Activated naive CD4-positive, alpha-beta T cell treated with anti-CD3 and anti-CD28 coated beads, Interleukin-2, amount 50 U/mL, for 72 hours (primary cell): ENCODE results near the gene SLC6A3. TPM values are rescaled to one million over a fixed set of nuclear protein-coding genes. Genes with fewer than 3 reads are reported as not detected.
"Not testable (repeated sequence)": the region's sequence is repeated elsewhere in the genome, so short reads cannot be mapped to it uniquely, and the experiment has no call there.

ENCODE experiments used
- ATAC-seq, 2 donors: fragments of 150-1000 bp; cut with Tn5 transposase; 2 replicates each; pipeline ENCODE4 v1.10.0; 2021; ENCODE audit warnings: mild to moderate bottlenecking in 2 of 2, moderate library complexity in 2 of 2
- DNase-seq, 2 donors: peaks; one replicate each; pipeline ENCODE4 v3.0.0; 2021 to 2022; ENCODE audit warnings: low spot score in 2 of 2
- H3K27ac Mint-ChIP-seq, 2 donors: one replicate each; pipeline ENCODE4 v1.8.0; 2022; ENCODE audit warnings: mild to moderate bottlenecking in 2 of 2, mixed read lengths in 2 of 2
- H3K36me3 Mint-ChIP-seq, 2 donors: one replicate each; pipeline ENCODE4 v1.8.0; 2022; ENCODE audit warnings: mixed read lengths in 2 of 2
- H3K9me3 Mint-ChIP-seq, 2 donors: one replicate each; pipeline ENCODE4 v1.8.0; 2022; ENCODE audit warnings: mixed read lengths in 2 of 2
- total RNA-seq, 2 donors: library from RNA; stranded (reverse); gene quantifications; one replicate each; pipeline ENCODE4 v1.2.3, GENCODE V29; 2022

The SLC6A3 gene
- total RNA-seq, 2 donors from 2014 or later, result not detected

GRCh38 chr5:1370006-1370405, 75.2 kb downstream of the SLC6A3 start:
- Mint-ChIP-seq H3K36me3 (no peaks in the 10 kb centered on the region), H3K9me3 (no peaks in the 10 kb centered on the region), H3K27ac (no peak overlapping the region)
- DNase-seq (no peak), ATAC-seq (no peak)

DNA sequence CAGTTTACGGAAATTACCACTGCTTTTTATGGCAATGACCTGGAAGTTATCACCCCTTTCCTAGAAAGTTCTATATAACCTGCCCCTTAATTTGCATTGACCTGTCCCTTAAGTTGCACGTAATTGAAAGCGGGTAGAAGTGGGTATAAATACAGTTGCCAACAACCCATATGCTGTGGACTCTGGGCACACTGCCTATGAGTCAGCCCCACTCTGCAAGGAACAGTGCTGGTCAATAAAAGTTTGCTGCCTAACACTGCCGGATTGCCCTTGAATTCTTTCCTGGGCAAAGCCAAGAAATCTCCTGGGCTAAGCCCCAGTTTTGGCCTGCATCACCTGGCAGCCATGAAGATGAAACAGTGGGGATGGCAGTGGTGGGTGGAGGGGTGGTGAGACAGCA, 76.5 kb downstream of the SLC6A3 start:
- no peak for ATAC-seq
- DNase-seq, result no peak
- no peak overlapping the region for H3K27ac Mint-ChIP-seq
- no peaks in the 10 kb centered on the region for H3K36me3 Mint-ChIP-seq
- no peaks in the 10 kb centered on the region for H3K9me3 Mint-ChIP-seq

- Mint-ChIP-seq H3K36me3 (no peaks in the 10 kb centered on the region), H3K27ac (no peak overlapping the region), H3K9me3 (no peaks in the 10 kb centered on the region)
- ATAC-seq (no peak), DNase-seq (no peak)
Observed at GRCh38 chr5:1368236-1368635, 77.0 kb downstream of the SLC6A3 start.

- no peak overlapping the region for H3K27ac Mint-ChIP-seq
- ATAC-seq, result no peak
- no peak for DNase-seq
- H3K36me3 Mint-ChIP-seq, result no peaks in the 10 kb centered on the region
- H3K9me3 Mint-ChIP-seq, result no peaks in the 10 kb centered on the region
Observed at GRCh38 chr5:1367149-1367548, 78.1 kb downstream of the SLC6A3 start.

- Mint-ChIP-seq H3K27ac (no peak overlapping the region), H3K9me3 (no peaks in the 10 kb centered on the region), H3K36me3 (no peaks in the 10 kb centered on the region)
- ATAC-seq (no peak), DNase-seq (no peak)
Observed at GRCh38 chr5:1366514-1366913, 78.7 kb downstream of the SLC6A3 start.

GRCh38 chr5:1364211-1364610, 81.0 kb downstream of the SLC6A3 start:
- Mint-ChIP-seq H3K36me3 (no peaks in the 10 kb centered on the region), H3K9me3 (no peaks in the 10 kb centered on the region), H3K27ac (no peak overlapping the region)
- DNase-seq (no peak), ATAC-seq (no peak)

DNA sequence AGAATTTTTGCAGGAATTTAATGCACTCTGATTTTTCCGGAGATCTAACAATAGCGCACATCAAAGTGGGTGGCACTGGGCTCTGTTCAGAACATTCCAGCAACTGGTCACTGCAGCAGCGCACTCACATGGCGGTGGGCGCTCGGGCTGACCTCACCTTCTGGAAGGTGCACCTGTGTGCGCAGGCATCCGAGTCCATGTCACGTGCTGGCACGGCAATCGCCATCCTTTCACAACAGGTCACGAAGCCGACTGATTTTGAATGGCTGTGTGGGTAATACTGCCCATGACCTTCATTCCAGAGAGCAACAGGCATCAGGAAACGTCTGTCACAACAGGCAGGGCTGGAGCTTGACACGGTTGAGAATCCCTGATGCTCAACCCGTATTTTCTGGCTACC, 81.7 kb downstream of the SLC6A3 start:
- no peaks in the 10 kb centered on the region for H3K9me3 Mint-ChIP-seq
- H3K27ac Mint-ChIP-seq, result no peak overlapping the region
- H3K36me3 Mint-ChIP-seq, result no peaks in the 10 kb centered on the region
- DNase-seq (no peak), ATAC-seq (no peak)

GRCh38 chr5:1363160-1363559, 82.1 kb downstream of the SLC6A3 start:
- Mint-ChIP-seq H3K27ac (no peak overlapping the region), H3K9me3 (no peaks in the 10 kb centered on the region), H3K36me3 (no peaks in the 10 kb centered on the region)
- DNase-seq (no peak), ATAC-seq (no peak)

- no peak overlapping the region for H3K27ac Mint-ChIP-seq
Observed at GRCh38 chr5:1362242-1363015, 82.8 kb downstream of the SLC6A3 start.

GRCh38 chr5:1360861-1361260, 84.4 kb downstream of the SLC6A3 start:
- H3K9me3 Mint-ChIP-seq, result no peaks in the 10 kb centered on the region
- no peak for DNase-seq
- H3K27ac Mint-ChIP-seq, result no peak overlapping the region
- ATAC-seq, result no peak
- no peaks in the 10 kb centered on the region for H3K36me3 Mint-ChIP-seq

More at GRCh38 chr5:1362242-1363015, 82.8 kb downstream of the SLC6A3 start:
- Mint-ChIP-seq H3K36me3 (no peaks in the 10 kb centered on the region), H3K9me3 (no peaks in the 10 kb centered on the region)
- no peak for ATAC-seq
- DNase-seq, result no peak

DNA sequence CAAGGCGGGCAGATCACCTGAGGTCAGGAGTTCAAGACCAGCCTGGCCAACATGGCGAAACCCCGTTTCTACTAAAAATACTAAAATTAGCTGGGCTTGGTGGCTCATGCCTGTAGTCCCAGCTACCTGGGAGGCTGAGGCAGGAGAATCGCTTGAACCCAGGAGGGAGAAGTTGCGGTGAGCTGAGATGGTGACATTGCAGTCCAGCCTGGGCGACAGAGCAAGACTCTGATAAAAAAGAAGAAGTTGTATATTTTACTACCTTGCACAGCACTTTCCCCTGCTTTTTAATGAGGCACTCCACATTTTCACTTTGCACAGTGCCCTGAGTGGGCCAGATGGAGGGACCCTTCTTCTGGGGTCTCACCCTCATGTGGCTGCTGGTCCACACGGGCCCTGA, 84.9 kb downstream of the SLC6A3 start:
- DNase-seq, H3K36me3 Mint-ChIP-seq, ATAC-seq, H3K9me3 Mint-ChIP-seq, H3K27ac Mint-ChIP-seq: not testable (repeated sequence)

- H3K27ac Mint-ChIP-seq, result no peak overlapping the region
Observed at GRCh38 chr5:1359713-1360112, 85.5 kb downstream of the SLC6A3 start.

DNA sequence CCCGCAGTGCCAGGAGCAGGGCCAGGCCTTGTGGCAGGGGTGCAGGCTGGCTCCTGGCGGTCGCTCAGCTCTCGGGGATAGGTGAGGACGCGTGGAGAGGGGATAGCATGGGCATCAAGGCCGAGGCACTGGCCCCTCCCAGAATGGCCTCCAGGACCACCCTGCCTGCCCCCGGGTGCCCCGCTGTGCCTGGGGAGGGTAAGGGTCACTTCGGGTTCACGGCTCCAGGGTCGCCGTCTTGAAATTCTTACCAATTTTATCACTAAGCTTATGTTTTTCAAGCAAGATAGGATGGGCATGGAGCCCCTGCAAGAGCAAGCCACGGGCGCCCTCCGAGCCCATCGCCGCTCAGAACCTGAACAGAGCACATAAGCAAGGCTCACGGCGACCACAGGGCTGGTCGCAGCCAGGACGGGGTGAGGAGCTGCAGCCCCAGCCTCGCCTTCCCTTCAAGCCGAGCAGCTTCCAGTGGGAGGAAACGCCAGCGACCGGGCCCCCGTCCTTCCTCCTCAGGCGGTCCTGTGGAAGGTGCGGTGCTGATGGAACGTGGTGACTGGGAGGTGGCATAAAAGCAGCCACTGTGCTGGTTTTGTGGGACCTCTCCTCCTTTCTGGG, 86.1 kb downstream of the SLC6A3 start:
- Mint-ChIP-seq H3K36me3 (no peaks in the 10 kb centered on the region), H3K27ac (no peak overlapping the region), H3K9me3 (no peaks in the 10 kb centered on the region)
- ATAC-seq (no peak), DNase-seq (no peak)

More at GRCh38 chr5:1359713-1360112, 85.5 kb downstream of the SLC6A3 start:
- Mint-ChIP-seq H3K36me3 (no peaks in the 10 kb centered on the region), H3K9me3 (no peaks in the 10 kb centered on the region)
- ATAC-seq (no peak), DNase-seq (no peak)

DNA sequence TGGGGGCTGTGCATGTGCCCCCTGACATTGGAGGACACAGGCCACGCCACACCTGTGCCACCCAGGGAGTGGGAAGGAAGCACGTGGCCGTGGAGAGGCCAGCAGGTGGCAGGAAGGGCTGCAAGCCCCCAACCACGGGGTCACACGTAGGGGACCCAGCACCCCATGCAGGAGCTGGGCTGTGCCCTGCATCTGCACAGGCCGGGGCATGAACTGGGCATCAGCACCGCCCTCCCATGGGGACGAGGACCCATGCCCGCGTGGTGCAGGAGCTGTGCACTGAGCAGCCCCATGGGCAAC, 86.6 kb downstream of the SLC6A3 start:
- Mint-ChIP-seq H3K36me3 (no peaks in the 10 kb centered on the region), H3K9me3 (no peaks in the 10 kb centered on the region), H3K27ac (no peak overlapping the region)
- ATAC-seq (no peak), DNase-seq (no peak)

GRCh38 chr5:1357946-1358725, 87.1 kb downstream of the SLC6A3 start:
- no peaks in the 10 kb centered on the region for H3K9me3 Mint-ChIP-seq
- DNase-seq, result no peak
- no peaks in the 10 kb centered on the region for H3K36me3 Mint-ChIP-seq
- no peak overlapping the region for H3K27ac Mint-ChIP-seq
- ATAC-seq, result no peak

GRCh38 chr5:1356873-1357787, 88.1 kb downstream of the SLC6A3 start:
- no peaks in the 10 kb centered on the region for H3K36me3 Mint-ChIP-seq
- H3K27ac Mint-ChIP-seq, result peak overlapping the region in 1 of 2 donors; percentile 40
- ATAC-seq (no peak), DNase-seq (no peak)
- no peaks in the 10 kb centered on the region for H3K9me3 Mint-ChIP-seq

DNA sequence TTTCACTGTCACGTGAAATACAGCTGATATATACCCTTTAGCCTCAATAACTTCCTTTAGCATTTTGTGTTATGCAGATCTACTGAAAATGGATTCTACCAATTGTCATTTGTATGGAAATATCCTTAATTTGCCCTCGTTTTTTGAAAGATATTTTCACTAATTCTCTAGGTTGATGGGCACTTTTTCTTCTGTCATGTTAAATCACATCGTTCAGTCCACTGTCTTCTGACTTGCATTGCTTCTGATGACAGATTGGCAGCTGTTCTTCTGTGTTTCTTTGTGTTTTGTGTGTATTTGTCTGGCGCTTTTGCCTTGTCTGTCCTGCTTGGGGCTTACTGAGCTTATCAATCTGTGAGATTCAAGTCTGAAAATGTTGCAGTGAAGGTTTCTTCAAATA, 90.7 kb downstream of the SLC6A3 start:
- no peaks in the 10 kb centered on the region for H3K36me3 Mint-ChIP-seq
- no peaks in the 10 kb centered on the region for H3K9me3 Mint-ChIP-seq
- DNase-seq (no peak), ATAC-seq (no peak)
- no peak overlapping the region for H3K27ac Mint-ChIP-seq
